ENCODE data around the gene KNDC1. TPM values are rescaled to one million over a fixed set of nuclear protein-coding genes. Genes with fewer than 3 reads are reported as not detected.

The KNDC1 gene
- total and polyA plus RNA-seq, 2 donors (not counting 3 experiments of a cell fraction or from before 2014, with no cell fraction given): not detected

DNA sequence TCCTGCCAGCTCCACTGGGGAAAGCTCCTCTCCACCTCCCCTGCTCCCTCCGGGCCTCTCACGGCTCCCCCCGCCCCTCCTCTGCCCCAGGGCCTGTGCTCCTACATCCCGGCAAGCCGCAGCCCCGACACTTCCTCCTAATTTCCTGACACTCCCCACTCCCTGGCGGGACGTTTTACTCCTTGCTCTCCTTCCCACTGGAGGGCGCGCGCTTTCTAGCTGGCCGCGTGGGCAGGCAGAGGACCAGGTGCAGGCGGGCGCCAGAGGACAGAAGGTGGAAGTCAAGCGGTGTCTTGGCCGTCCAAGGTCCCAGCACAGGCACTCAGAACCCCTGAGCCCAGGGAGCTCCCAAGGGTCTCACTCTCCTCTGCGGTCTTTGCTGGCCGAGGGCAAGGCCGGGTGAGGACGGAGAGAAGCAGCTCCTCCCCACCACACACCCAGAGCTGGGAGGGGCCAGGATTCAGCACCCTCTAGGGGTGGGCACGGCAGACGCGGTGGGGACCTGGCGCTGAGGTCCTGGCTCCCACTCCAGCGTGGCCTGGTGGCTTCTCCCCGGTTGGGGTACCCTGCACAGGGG is 97.6 kb downstream of the KNDC1 start:
- no peak overlapping the region for H3K9ac ChIP-seq (replicated peaks; ENCODE audit: extremely low read depth, insufficient read depth, low read length)
- H3K27me3 ChIP-seq (ENCODE audit: control insufficient read depth in 2 of 2, insufficient read depth in 2 of 2, low read length in 2 of 2): no peaks in the 10 kb centered on the region
- peak overlapping the region; percentile 69 for H2AFZ ChIP-seq (ENCODE audit: low read depth, low read length)
- H3K4me3 ChIP-seq (replicated peaks in 1 of 3; ENCODE audit: insufficient read depth in 1 of 3, low read depth in 1 of 3, low read length in 3 of 3): no peak overlapping the region
- no peaks in the 10 kb centered on the region for H3K36me3 ChIP-seq (ENCODE audit: control insufficient read depth in 2 of 2, extremely low read depth in 1 of 2, insufficient read depth in 2 of 2, low read length in 2 of 2)
- no peaks in the 10 kb centered on the region for H3K9me1 ChIP-seq (replicated peaks; ENCODE audit: control insufficient read depth, extremely low read depth, insufficient read depth, low read length)
- no TSS peak for BruUV-seq (replicated peaks)
- POLR2A ChIA-PET: no interaction called here
- CTCF ChIA-PET: interaction anchor here (0.7 to 2.4 kb wide), 10 partner anchors 8 to 717 kb away, joined by 3 to 10 read pairs (median 4); no protein-coding TSS in a partner anchor
- TF ChIP-seq GATA2 (IDR thresholded peaks at IDR 0.05; ENCODE audit: insufficient read depth, insufficient read length, low read depth, low read length): no peak
- TF ChIP-seq POLR2A (IDR thresholded peaks at IDR 0.05; ENCODE audit: low read depth, low read length): no peak
- TF ChIP-seq, protein P1, sequence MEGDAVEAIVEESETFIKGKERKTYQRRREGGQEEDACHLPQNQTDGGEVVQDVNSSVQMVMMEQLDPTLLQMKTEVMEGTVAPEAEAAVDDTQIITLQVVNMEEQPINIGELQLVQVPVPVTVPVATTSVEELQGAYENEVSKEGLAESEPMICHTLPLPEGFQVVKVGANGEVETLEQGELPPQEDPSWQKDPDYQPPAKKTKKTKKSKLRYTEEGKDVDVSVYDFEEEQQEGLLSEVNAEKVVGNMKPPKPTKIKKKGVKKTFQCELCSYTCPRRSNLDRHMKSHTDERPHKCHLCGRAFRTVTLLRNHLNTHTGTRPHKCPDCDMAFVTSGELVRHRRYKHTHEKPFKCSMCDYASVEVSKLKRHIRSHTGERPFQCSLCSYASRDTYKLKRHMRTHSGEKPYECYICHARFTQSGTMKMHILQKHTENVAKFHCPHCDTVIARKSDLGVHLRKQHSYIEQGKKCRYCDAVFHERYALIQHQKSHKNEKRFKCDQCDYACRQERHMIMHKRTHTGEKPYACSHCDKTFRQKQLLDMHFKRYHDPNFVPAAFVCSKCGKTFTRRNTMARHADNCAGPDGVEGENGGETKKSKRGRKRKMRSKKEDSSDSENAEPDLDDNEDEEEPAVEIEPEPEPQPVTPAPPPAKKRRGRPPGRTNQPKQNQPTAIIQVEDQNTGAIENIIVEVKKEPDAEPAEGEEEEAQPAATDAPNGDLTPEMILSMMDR (IDR thresholded peaks at IDR 0.05; ENCODE audit: extremely low read depth in 1 of 2, insufficient read depth in 1 of 2, low read depth in 1 of 2, low read length in 2 of 2): peak; percentile 24 to 33
- H3K27ac ChIP-seq (ENCODE audit: insufficient read depth, low read depth, low read length): no peak overlapping the region
- DNase-seq (ENCODE audit: low read depth, low spot score) (peak; percentile 29), FAIRE-seq (peak; percentile 80)
- H3K4me1 ChIP-seq (ENCODE audit: control insufficient read depth, extremely low read depth, insufficient read depth, low read length): peaks cover 26% of the 10 kb centered on the region
- no peaks in the 10 kb centered on the region for H3K9me3 ChIP-seq (replicated peaks; ENCODE audit: control insufficient read depth, insufficient read depth, low read length)
- intact Hi-C loops (cut with micrococcal nuclease): no loop called here
- no peak overlapping the region for H3K4me2 ChIP-seq (ENCODE audit: insufficient read depth, low read length)
- no peaks in the 10 kb centered on the region for H4K20me1 ChIP-seq (replicated peaks; ENCODE audit: control insufficient read depth, extremely low read depth, insufficient read depth, low read length)
- dilution Hi-C loops (cut with MboI; ENCODE audit: extremely low pct_ligation_motif_present, low sequenced_read_pairs): no loop called here
- H3K79me2 ChIP-seq (ENCODE audit: control insufficient read depth, insufficient read depth, low read length): no peaks in the 10 kb centered on the region

DNA sequence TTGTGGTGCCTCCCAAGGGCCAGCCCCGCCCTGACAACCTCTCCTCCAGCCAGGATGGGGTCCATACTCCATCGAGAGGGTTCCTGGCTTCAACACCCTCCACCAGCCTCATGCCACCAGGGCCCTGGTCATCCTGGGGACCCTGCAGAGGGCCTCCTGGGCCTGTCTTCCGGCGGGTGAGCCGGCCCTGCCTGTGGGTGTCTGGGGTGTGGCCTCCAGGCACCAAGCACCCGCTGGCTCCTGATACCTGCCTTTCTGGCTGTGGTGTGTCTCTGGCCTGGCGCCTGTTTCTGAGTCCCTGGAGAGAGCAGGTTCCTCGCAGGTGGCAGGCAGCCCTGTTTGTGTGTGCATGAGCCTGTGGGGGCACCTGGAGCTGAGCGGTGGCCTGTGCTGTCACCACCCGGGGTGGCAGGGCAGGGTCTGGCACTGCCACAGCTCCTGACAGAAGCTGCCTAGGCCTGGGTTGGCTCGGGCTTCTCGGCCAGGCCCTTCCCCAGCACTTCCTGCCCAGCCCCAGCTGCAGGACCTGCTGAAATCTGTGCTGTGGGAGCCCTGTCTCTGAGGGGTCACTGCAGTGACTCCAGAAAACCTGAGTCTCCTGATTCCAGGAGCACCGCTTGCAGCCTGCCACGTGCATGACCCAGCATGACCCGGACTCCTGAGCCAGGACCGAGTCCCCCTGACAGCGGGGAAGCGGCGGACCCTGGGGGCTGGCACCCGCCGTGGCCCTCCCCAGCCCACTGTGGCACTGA is 98.2 kb downstream of the KNDC1 start:
- TF ChIP-seq POLR2A (IDR thresholded peaks at IDR 0.05; ENCODE audit: low read depth, low read length): no peak
- TF ChIP-seq MYC (IDR thresholded peaks at IDR 0.05; ENCODE audit: low read depth, low read length): no peak
- no peak for TF ChIP-seq JUN (IDR thresholded peaks at IDR 0.05; ENCODE audit: borderline replicate concordance, insufficient read depth, insufficient read length, low read depth)
- TF ChIP-seq POLR2AphosphoS5 (IDR thresholded peaks at IDR 0.05; ENCODE audit: insufficient read depth, low read depth, low read length): no peak
- TF ChIP-seq, protein P1 (IDR thresholded peaks at IDR 0.05; ENCODE audit: extremely low read depth in 1 of 2, insufficient read depth in 1 of 2, low read depth in 1 of 2, low read length in 2 of 2): no peak
- TF ChIP-seq, protein P2, sequence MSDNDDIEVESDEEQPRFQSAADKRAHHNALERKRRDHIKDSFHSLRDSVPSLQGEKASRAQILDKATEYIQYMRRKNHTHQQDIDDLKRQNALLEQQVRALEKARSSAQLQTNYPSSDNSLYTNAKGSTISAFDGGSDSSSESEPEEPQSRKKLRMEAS (IDR thresholded peaks at IDR 0.05; ENCODE audit: insufficient read depth, insufficient read length): no peak
- no peak for TF ChIP-seq FOS (IDR thresholded peaks at IDR 0.05; ENCODE audit: borderline replicate concordance, insufficient read depth, low read length)
- no peak for TF ChIP-seq EZH2 (IDR thresholded peaks at IDR 0.05; ENCODE audit: borderline replicate concordance, low read depth, low read length, severe bottlenecking)
- H4K20me1 ChIP-seq (replicated peaks; ENCODE audit: control insufficient read depth, extremely low read depth, insufficient read depth, low read length): no peaks in the 10 kb centered on the region
- H3K9me1 ChIP-seq (replicated peaks; ENCODE audit: control insufficient read depth, extremely low read depth, insufficient read depth, low read length): no peaks in the 10 kb centered on the region
- H3K4me2 ChIP-seq (ENCODE audit: insufficient read depth, low read length): no peak overlapping the region
- DNase-seq (ENCODE audit: low read depth, low spot score) (no peak), FAIRE-seq (no peak)
- CTCF ChIA-PET: interaction anchor here (0.8 to 2.4 kb wide), 7 partner anchors 8 to 72 kb away, joined by 3 to 10 read pairs (median 6); no protein-coding TSS in a partner anchor
- H3K4me3 ChIP-seq (replicated peaks in 1 of 3; ENCODE audit: insufficient read depth in 1 of 3, low read depth in 1 of 3, low read length in 3 of 3): no peak overlapping the region
- H3K27ac ChIP-seq (ENCODE audit: insufficient read depth, low read depth, low read length): no peak overlapping the region
- no peaks in the 10 kb centered on the region for H3K9me3 ChIP-seq (replicated peaks; ENCODE audit: control insufficient read depth, insufficient read depth, low read length)
- H2AFZ ChIP-seq (ENCODE audit: low read depth, low read length): peak overlapping the region; percentile 69
- H3K79me2 ChIP-seq (ENCODE audit: control insufficient read depth, insufficient read depth, low read length): no peaks in the 10 kb centered on the region
- BruUV-seq (replicated peaks): no TSS peak
- peaks cover 0 to 2% of the 10 kb centered on the region in 2 experiments for H3K27me3 ChIP-seq (ENCODE audit: control insufficient read depth in 2 of 2, insufficient read depth in 2 of 2, low read length in 2 of 2)
- dilution Hi-C loops (cut with MboI; ENCODE audit: extremely low pct_ligation_motif_present, low sequenced_read_pairs): no loop called here
- POLR2A ChIA-PET: no interaction called here
- H3K4me1 ChIP-seq (ENCODE audit: control insufficient read depth, extremely low read depth, insufficient read depth, low read length): peaks cover 26% of the 10 kb centered on the region
- H3K36me3 ChIP-seq (ENCODE audit: control insufficient read depth in 2 of 2, extremely low read depth in 1 of 2, insufficient read depth in 2 of 2, low read length in 2 of 2): no peaks in the 10 kb centered on the region
- intact Hi-C loops (cut with micrococcal nuclease): no loop called here
- no peak overlapping the region for H3K9ac ChIP-seq (replicated peaks; ENCODE audit: extremely low read depth, insufficient read depth, low read length)
